GM23338 (cell line): ENCODE data around the gene KCNN3. TPM values are rescaled to one million over a fixed set of nuclear protein-coding genes. Genes with fewer than 3 reads are reported as not detected.

ENCODE experiments used
- ATAC-seq: fragments of 200-7000 bp; cut with Tn5 transposase; 3 replicates; pipeline ENCODE4 v1.9.1; 2020
- DNase-seq: peaks from one replicate; pipeline ENCODE4 v3.0.0-alpha.2; 2015; ENCODE audit warnings: low spot score
- H2AFZ ChIP-seq: fragments of 200-600 bp; sonication (generic); 2 replicates; pipeline ENCODE4 v1.8.0; 2016; ENCODE audit warnings: antibody characterized with exemption, mild to moderate bottlenecking, moderate library complexity
- H3F3A ChIP-seq: fragments of 200-600 bp; sonication (generic); replicated peaks from 2 replicates; pipeline ENCODE4 v1.8.0; 2017; ENCODE audit warnings: antibody characterized with exemption, mixed run types, low read depth
- H3K27ac ChIP-seq: fragments of 200-600 bp; sonication (generic); 2 replicates; pipeline ENCODE4 v1.6.1; 2016; ENCODE audit warnings: low read depth
- H3K27me3 ChIP-seq: fragments of 200-600 bp; sonication (generic); 2 replicates; pipeline ENCODE4 v1.8.0; 2016; ENCODE audit warnings: mild to moderate bottlenecking, mixed run types, moderate library complexity; ENCODE audit not compliant: insufficient read depth
- H3K36me3 ChIP-seq: fragments of 200-600 bp; sonication (generic); 2 replicates; pipeline ENCODE4 v1.8.0; 2016; ENCODE audit warnings: mild to moderate bottlenecking; ENCODE audit not compliant: insufficient read depth
- H3K4me1 ChIP-seq: fragments of 200-600 bp; sonication (generic); 2 replicates; pipeline ENCODE4 v1.8.0; 2016; ENCODE audit warnings: mild to moderate bottlenecking, moderate library complexity; ENCODE audit not compliant: insufficient read depth
- H3K4me2 ChIP-seq: fragments of 200-600 bp; sonication (generic); 2 replicates; pipeline ENCODE4 v1.7.1; 2017; ENCODE audit warnings: mixed run types
- H3K4me3 ChIP-seq: fragments of 200-600 bp; sonication (generic); 2 replicates; pipeline ENCODE4 v1.6.1; 2016; ENCODE audit warnings: mixed run types
- H3K79me2 ChIP-seq: fragments of 200-600 bp; sonication (generic); replicated peaks from 2 replicates; pipeline ENCODE4 v1.8.0; 2017; ENCODE audit warnings: mild to moderate bottlenecking; ENCODE audit not compliant: insufficient read depth
- H3K9me2 ChIP-seq: fragments of 200-600 bp; sonication (generic); 2 replicates; pipeline ENCODE4 v1.8.0; 2017; ENCODE audit not compliant: insufficient read depth
- H4K20me1 ChIP-seq: fragments of 200-600 bp; sonication (generic); replicated peaks from 2 replicates; pipeline ENCODE4 v1.8.0; 2017; ENCODE audit warnings: mild to moderate bottlenecking; ENCODE audit not compliant: insufficient read depth
- H3K27ac Mint-ChIP-seq: 2 replicates; pipeline ENCODE4 v1.8.0; 2020; ENCODE audit warnings: inconsistent platforms, mild to moderate bottlenecking, moderate library complexity, mixed read lengths
- H3K27me3 Mint-ChIP-seq: 3 replicates; pipeline ENCODE4 v1.8.0; 2022; ENCODE audit warnings: low read depth, mild to moderate bottlenecking, moderate library complexity, mixed read lengths, inconsistent platforms; ENCODE audit not compliant: insufficient read depth, poor library complexity
- H3K36me3 Mint-ChIP-seq: 3 replicates; pipeline ENCODE4 v1.8.0; 2021; ENCODE audit warnings: low read depth, mild to moderate bottlenecking, inconsistent platforms, moderate library complexity, mixed read lengths
- H3K4me1 Mint-ChIP-seq: 3 replicates; pipeline ENCODE4 v1.8.0; 2020; ENCODE audit warnings: mild to moderate bottlenecking, inconsistent platforms, mixed read lengths
- H3K4me3 Mint-ChIP-seq: 3 replicates; pipeline ENCODE4 v1.8.0; 2021; ENCODE audit warnings: moderate library complexity, mild to moderate bottlenecking, inconsistent platforms, mixed read lengths
- H3K9me3 Mint-ChIP-seq: 3 replicates; pipeline ENCODE4 v1.8.0; 2020; ENCODE audit warnings: moderate library complexity, mild to moderate bottlenecking, inconsistent platforms, mixed read lengths
- CREB1 ChIP-seq: fragments of 250-450 bp; sonication (Bioruptor Pico); IDR thresholded peaks from 2 replicates; pipeline ENCODE4 v1.5.0; 2020; ENCODE audit warnings: low read depth, mild to moderate bottlenecking, moderate library complexity
- CTCF ChIP-seq, 2 experiments: fragments of 200-600 bp in 1 of 2; sonication (generic) in 1 of 2; conservative IDR thresholded peaks; 2 replicates each; pipeline versions ENCODE4 v1.5.1 to v1.6.1; 2016 to 2017; ENCODE audit warnings: antibody characterized with exemption in 2 of 2, low read depth in 2 of 2, mild to moderate bottlenecking in 2 of 2, moderate library complexity in 1 of 2
- ETS1 ChIP-seq: IDR thresholded peaks from 2 replicates; pipeline ENCODE4 v1.6.1; 2016; ENCODE audit warnings: antibody characterized with exemption
- EZH2 ChIP-seq: fragments of 200-600 bp; sonication (generic); IDR thresholded peaks from one replicate; pipeline ENCODE4 v1.8.0; 2017; ENCODE audit warnings: antibody characterized with exemption, mild to moderate bottlenecking, low read depth; ENCODE audit not compliant: unreplicated experiment
- EZH2phosphoT487 ChIP-seq: fragments of 200-600 bp; sonication (generic); IDR thresholded peaks from one replicate; pipeline ENCODE4 v1.8.1; 2018; ENCODE audit warnings: antibody characterized with exemption; ENCODE audit not compliant: unreplicated experiment
- JUNB ChIP-seq: IDR thresholded peaks from one replicate; pipeline ENCODE4 v1.6.1; 2016; ENCODE audit warnings: antibody characterized with exemption; ENCODE audit not compliant: unreplicated experiment
- NANOG ChIP-seq: IDR thresholded peaks from 2 replicates; pipeline ENCODE4 v1.6.1; 2016; ENCODE audit warnings: antibody characterized with exemption, borderline replicate concordance
- POLR2AphosphoS5 ChIP-seq: IDR thresholded peaks from 2 replicates; pipeline ENCODE4 v1.6.1; 2016; ENCODE audit warnings: antibody characterized with exemption, low read depth
- REST ChIP-seq: IDR thresholded peaks from one replicate; pipeline ENCODE4 v1.6.1; 2018; ENCODE audit warnings: antibody characterized with exemption; ENCODE audit not compliant: unreplicated experiment
- STAT1 ChIP-seq: IDR thresholded peaks from one replicate; pipeline ENCODE4 v1.6.1; 2016; ENCODE audit warnings: antibody characterized with exemption; ENCODE audit not compliant: unreplicated experiment
- ZNF114 ChIP-seq: fragments of 250-450 bp; sonication (Bioruptor Pico); IDR thresholded peaks from 2 replicates; pipeline ENCODE4 v1.5.0; 2020; ENCODE audit warnings: mild to moderate bottlenecking, moderate library complexity
- ZNF331 ChIP-seq: fragments of 250-450 bp; sonication (Bioruptor Pico); IDR thresholded peaks from 2 replicates; pipeline ENCODE4 v1.5.0; 2020; ENCODE audit warnings: low read depth, mild to moderate bottlenecking, moderate library complexity
- ZNF462 ChIP-seq: fragments of 250-450 bp; sonication (Bioruptor Pico); IDR thresholded peaks from 2 replicates; pipeline ENCODE4 v1.5.0; 2020; ENCODE audit warnings: mild to moderate bottlenecking, moderate library complexity
- polyA plus RNA-seq: library from polyadenylated mRNA; unstranded; fragments of >200 nt; fragmentation: Nextera tagmentation; extraction: Ambion mirVana; gene quantifications from 2 replicates; pipeline ENCODE4 v1.2.1, GENCODE V29; 2016
- total RNA-seq: library from RNA; depleted of rRNA; stranded (reverse); fragments of >200 nt; shearing (Covaris generic); gene quantifications from 2 replicates; pipeline ENCODE4 v1.2.3, GENCODE V29; 2014

The KCNN3 gene
- total and polyA plus RNA-seq, 2 experiments from 2014 or later, result 1.9 to 3.0 TPM

GRCh38 chr1:154837672-154838171 is 32.4 kb downstream of the KCNN3 start:
- no peak for DNase-seq
- Mint-ChIP-seq H3K27me3 (peaks cover 16% of the 10 kb centered on the region), H3K36me3 (no peaks in the 10 kb centered on the region), H3K9me3 (no peaks in the 10 kb centered on the region), H3K4me3 (no peak overlapping the region), H3K4me1 (peaks cover 23% of the 10 kb centered on the region), H3K27ac (no peak overlapping the region)
- Histone ChIP-seq H3K27ac (no peak overlapping the region), H3K79me2 (no peaks in the 10 kb centered on the region), H3K27me3 (no peaks in the 10 kb centered on the region), H2AFZ (no peak overlapping the region), H3K36me3 (no peaks in the 10 kb centered on the region), H4K20me1 (no peaks in the 10 kb centered on the region), H3K4me2 (no peak overlapping the region), H3K9me2 (no peaks in the 10 kb centered on the region), H3F3A (no peaks in the 10 kb centered on the region), H3K4me1 (peaks cover 17% of the 10 kb centered on the region), H3K4me3 (no peak overlapping the region)
- ATAC-seq, result no peak
- no peak for TF ChIP-seq EZH2
- TF ChIP-seq ZNF462 (CRISPR knock-in tag), result no peak
- TF ChIP-seq JUNB, result no peak
- no peak for TF ChIP-seq REST
- no peak for TF ChIP-seq ZNF331 (CRISPR knock-in tag)
- TF ChIP-seq STAT1, result no peak
- TF ChIP-seq CTCF (conservative IDR thresholded peaks at IDR 0.05; ENCODE audit: low read depth in 2 of 2), result no peak
- TF ChIP-seq ETS1, result no peak
- TF ChIP-seq CREB1 (CRISPR knock-in tag), result no peak
- no peak for TF ChIP-seq POLR2AphosphoS5
- no peak for TF ChIP-seq EZH2phosphoT487
- no peak for TF ChIP-seq NANOG
- no peak for TF ChIP-seq ZNF114 (CRISPR knock-in tag)
